NCI-H2227 (cell line): Measurements from ENCODE around the gene TBC1D28.
"Not testable (repeated sequence)": the region's sequence is repeated elsewhere in the genome, so short reads cannot be mapped to it uniquely, and the experiment has no call there.

Experiments used
- DNase-seq: peaks from one replicate; lab custom pipeline; 2025; ENCODE audit not compliant: unreplicated experiment; lab: John Stamatoyannopoulos, UW

The TBC1D28 gene

GRCh38 chr17:18644291-18644690, at the start of gene TBC1D28:
TBC1D28 (minus strand) TSS chr17:18644391; CDS start chr17:18641352, 3,039 bp downstream.
- not testable (repeated sequence) for DNase-seq

GRCh38 chr17:18682668-18683067, 38.5 kb upstream of the TBC1D28 start:
- peak; percentile 19 for DNase-seq

GRCh38 chr17:18681767-18682571, 37.8 kb upstream of the TBC1D28 start, which contains the start of gene FOXO3B:
FOXO3B (minus strand) TSS chr17:18682314; CDS start chr17:18681651, 663 bp downstream.
- DNase-seq: peak; percentile 95

GRCh38 chr17:18677381-18677780, 33.2 kb upstream of the TBC1D28 start:
- DNase-seq: not testable (repeated sequence)

- not testable (repeated sequence) for DNase-seq
Measured at GRCh38 chr17:18676928-18677327, 32.7 kb upstream of the TBC1D28 start.

GRCh38 chr17:18672395-18673227, 28.4 kb upstream of the TBC1D28 start:
- DNase-seq: not testable (repeated sequence)

- DNase-seq: not testable (repeated sequence)
Measured at GRCh38 chr17:18668625-18669024, 24.4 kb upstream of the TBC1D28 start.

- DNase-seq: not testable (repeated sequence)
Measured at GRCh38 chr17:18667535-18667934, 23.3 kb upstream of the TBC1D28 start.

- DNase-seq: not testable (repeated sequence)
Measured at GRCh38 chr17:18666326-18666725, 22.1 kb upstream of the TBC1D28 start.

- DNase-seq: not testable (repeated sequence)
Measured at GRCh38 chr17:18661924-18662624, 17.9 kb upstream of the TBC1D28 start.

- DNase-seq: not testable (repeated sequence)
Measured at GRCh38 chr17:18650094-18650493, 5.9 kb upstream of the TBC1D28 start.

- DNase-seq: not testable (repeated sequence)
Measured at GRCh38 chr17:18643124-18643523, 1.1 kb downstream of the TBC1D28 start.

- not testable (repeated sequence) for DNase-seq
Measured at GRCh38 chr17:18638357-18638756, 5.8 kb downstream of the TBC1D28 start.

GRCh38 chr17:18636237-18636636, 8.0 kb downstream of the TBC1D28 start:
- not testable (repeated sequence) for DNase-seq

- not testable (repeated sequence) for DNase-seq
Measured at GRCh38 chr17:18635773-18636172, 8.4 kb downstream of the TBC1D28 start.

- peak; percentile 2 for DNase-seq
Measured at GRCh38 chr17:18634550-18635263, 9.5 kb downstream of the TBC1D28 start.

GRCh38 chr17:18626152-18626870, 17.9 kb downstream of the TBC1D28 start:
- no peak for DNase-seq

GRCh38 chr17:18625509-18626104, 18.6 kb downstream of the TBC1D28 start:
- peak; percentile 83 for DNase-seq

GRCh38 chr17:18624862-18625501, 19.2 kb downstream of the TBC1D28 start:
- not testable (repeated sequence) for DNase-seq
